Activated naive CD4-positive, alpha-beta T cell treated with anti-CD3 and anti-CD28 coated beads, Interleukin-2, amount 10 ng/mL, durations not matched to agents 5 hours and 36 hours (primary cell): ENCODE data around the gene HSF2BP. TPM values are rescaled to one million over a fixed set of nuclear protein-coding genes. Genes with fewer than 3 reads are reported as not detected.

ENCODE experiments used
- microRNA-seq: library from miRNA; unstranded; fragments of <30 nt; microRNA quantifications from one replicate; pipeline ENCODE4 v1.2.0, GENCODE V29; 2022; ENCODE audit warnings: borderline microRNAs expressed, borderline replicate concordance
- total RNA-seq, 2 experiments: library from RNA; stranded (reverse); gene quantifications; one replicate each; pipeline ENCODE4 v1.2.3, GENCODE V29; 2021

HSF2BP gene
- total RNA-seq, result under 1 TPM; 0.30 to 0.58 TPM

GRCh38 chr21:43659136-43660000 is at the start of gene HSF2BP, which contains the start of gene RRP1B:
HSF2BP (minus strand) TSS chr21:43659488; CDS start chr21:43658096, 1,392 bp downstream.
RRP1B (plus strand) TSS chr21:43659560; CDS start chr21:43659665, 105 bp downstream.

Small RNAs within 50 kb of the gene (microRNA-seq; reads per million reads assigned to microRNA genes)
- not detected for gene MIR6070

Other genes with a start within 250 kb of the HSF2BP start
- 10 to 100 TPM; 10.0 to 11.6 TPM for gene SIK1, start 232.4 kb downstream of the HSF2BP start, total RNA-seq
- gene RRP1B, start 72 bp upstream of the HSF2BP start, total RNA-seq, result 10 to 100 TPM; 45.1 to 47.7 TPM
- gene PDXK, start 59.6 kb upstream of the HSF2BP start, total RNA-seq, result 10 to 100 TPM; 81.9 to 83.4 TPM
- gene CSTB, start 116.8 kb upstream of the HSF2BP start, total RNA-seq, result 10 to 100 TPM; 68.3 to 74.3 TPM
- gene RRP1, start 130.1 kb upstream of the HSF2BP start, total RNA-seq, result 10 to 100 TPM; 25.1 to 26.8 TPM
- gene AGPAT3, start 205.7 kb upstream of the HSF2BP start, total RNA-seq, result 10 to 100 TPM; 64.4 to 73.6 TPM